HEK293T (cell line): Measurements from ENCODE around the gene SLC25A21.

Experiments used
- ARNT ChIP-seq: fragments of 450-650 bp; IDR thresholded peaks from 2 replicates; pipeline ENCODE4 v1.6.1; 2017; ENCODE audit warnings: mild to moderate bottlenecking
- BHLHE40 ChIP-seq: fragments of 450-650 bp; IDR thresholded peaks from 2 replicates; pipeline ENCODE4 v1.6.1; 2016; ENCODE audit warnings: mild to moderate bottlenecking, moderate library complexity, borderline replicate concordance
- CTBP1 ChIP-seq: fragments of 450-650 bp; IDR thresholded peaks from 2 replicates; pipeline ENCODE4 v1.6.1; 2016; ENCODE audit warnings: borderline replicate concordance
- FOXA1 ChIP-seq: fragments of 450-650 bp; IDR thresholded peaks from 2 replicates; pipeline ENCODE4 v1.6.1; 2016; ENCODE audit warnings: mild to moderate bottlenecking
- FOXK2 ChIP-seq: fragments of 450-650 bp; IDR thresholded peaks from 2 replicates; pipeline ENCODE4 v1.6.1; 2016; ENCODE audit warnings: mild to moderate bottlenecking
- FOXM1 ChIP-seq: fragments of 450-650 bp; IDR thresholded peaks from 2 replicates; pipeline ENCODE4 v1.6.1; 2017; ENCODE audit warnings: mild to moderate bottlenecking, borderline replicate concordance
- L3MBTL2 ChIP-seq: fragments of 450-650 bp; conservative IDR thresholded peaks from 2 replicates; pipeline ENCODE4 v1.6.1; 2016; ENCODE audit warnings: mild to moderate bottlenecking
- LEF1 ChIP-seq: fragments of 450-650 bp; IDR thresholded peaks from 2 replicates; pipeline ENCODE4 v1.6.1; 2017; ENCODE audit warnings: mild to moderate bottlenecking, borderline replicate concordance
- NFRKB ChIP-seq: fragments of 450-650 bp; IDR thresholded peaks from 2 replicates; pipeline ENCODE4 v1.6.1; 2016; ENCODE audit warnings: mild to moderate bottlenecking, moderate library complexity
- SP1 ChIP-seq: fragments of 450-650 bp; IDR thresholded peaks from 2 replicates; pipeline ENCODE4 v1.6.1; 2017
- SUZ12 ChIP-seq: fragments of 450-650 bp; IDR thresholded peaks from 2 replicates; pipeline ENCODE4 v1.6.1; 2016; ENCODE audit warnings: mild to moderate bottlenecking
- TARDBP ChIP-seq: fragments of 450-650 bp; IDR thresholded peaks from 2 replicates; pipeline ENCODE4 v1.6.1; 2016

DNA sequence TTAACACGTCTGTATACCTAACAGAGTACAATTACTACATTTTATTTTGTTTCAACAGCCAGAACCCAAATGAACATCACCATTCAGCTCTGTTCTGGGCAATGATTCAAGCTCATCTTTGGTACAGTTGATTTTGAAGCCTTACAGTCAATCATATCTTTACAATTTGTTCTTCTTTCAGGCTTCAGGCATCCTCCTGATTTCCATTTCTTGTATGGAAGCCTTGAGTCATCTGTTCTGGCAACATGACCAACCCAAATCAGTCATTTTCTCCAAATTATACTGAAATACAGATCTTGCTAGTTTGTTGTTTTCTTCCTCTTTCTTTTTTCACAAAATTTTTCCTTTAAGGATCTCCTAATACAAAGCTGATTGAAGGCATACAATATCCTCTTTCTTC lies 430.5 kb downstream of the SLC25A21 start:
- TF ChIP-seq CTBP1 (no peak), SUZ12 (no peak), FOXK2 (no peak), ARNT (no peak), LEF1 (no peak), FOXM1 (no peak), TARDBP (no peak), BHLHE40 (no peak), SP1 (no peak), FOXA1 (no peak), L3MBTL2 (no peak), NFRKB (no peak)
